Thoracic aorta (tissue), 2 donors: Measurements from ENCODE around the gene C21orf91. TPM values are rescaled to one million over a fixed set of nuclear protein-coding genes. Genes with fewer than 3 reads are reported as not detected.

Experiments used
- ATAC-seq: fragments of 150-250 bp; one replicate; pipeline ENCODE4 v1.8.0; 2017; ENCODE audit warnings: low read depth; ENCODE audit not compliant: insufficient number of reproducible peaks, low FRiP score
- DNase-seq: peaks from one replicate; pipeline ENCODE4 v3.0.0-alpha.2; 2020; ENCODE audit warnings: low spot score
- H3K27ac ChIP-seq, 2 donors: fragments of 200-600 bp; sonication (generic); 1 replicate in 1 of 2; 2 replicates in 1 of 2; pipeline ENCODE4 v1.5.1; 2016; ENCODE audit warnings: mild to moderate bottlenecking in 2 of 2, moderate library complexity in 2 of 2
- H3K27me3 ChIP-seq: fragments of 200-600 bp; sonication (generic); replicated peaks from 2 replicates; pipeline ENCODE4 v1.6.0; 2016; ENCODE audit warnings: mild to moderate bottlenecking; ENCODE audit not compliant: insufficient read depth
- H3K36me3 ChIP-seq: fragments of 200-600 bp; sonication (generic); one replicate; pipeline ENCODE4 v1.5.1; 2016
- H3K4me1 ChIP-seq, 2 donors: fragments of 200-600 bp; sonication (generic); 1 replicate in 1 of 2; 2 replicates in 1 of 2; pipeline versions ENCODE4 v1.5.1 to v1.6.0; 2016; ENCODE audit warnings: low read depth in 2 of 2, mild to moderate bottlenecking in 1 of 2; ENCODE audit not compliant: control insufficient read depth in 1 of 2
- H3K4me3 ChIP-seq: fragments of 200-600 bp; sonication (generic); 2 replicates; pipeline ENCODE4 v1.5.1; 2016; ENCODE audit warnings: mild to moderate bottlenecking
- H3K9me3 ChIP-seq: fragments of 200-600 bp; sonication (generic); 2 replicates; pipeline ENCODE4 v1.5.1; 2016
- total RNA-seq, 2 donors: library from RNA; depleted of rRNA; stranded (reverse); fragments of >200 nt; gene quantifications; one replicate each; pipeline versions ENCODE4 v1.1.0 to v1.2.3, GENCODE V29; 2016
- TF ChIP-seq, protein P1 (sequence below): fragments of 200-600 bp; sonication (generic); IDR thresholded peaks from one replicate; pipeline ENCODE4 v1.5.1; 2019; ENCODE audit warnings: antibody characterized with exemption

C21orf91 gene
- total RNA-seq, 2 donors from 2014 or later = 5.7 to 6.9 TPM

DNA sequence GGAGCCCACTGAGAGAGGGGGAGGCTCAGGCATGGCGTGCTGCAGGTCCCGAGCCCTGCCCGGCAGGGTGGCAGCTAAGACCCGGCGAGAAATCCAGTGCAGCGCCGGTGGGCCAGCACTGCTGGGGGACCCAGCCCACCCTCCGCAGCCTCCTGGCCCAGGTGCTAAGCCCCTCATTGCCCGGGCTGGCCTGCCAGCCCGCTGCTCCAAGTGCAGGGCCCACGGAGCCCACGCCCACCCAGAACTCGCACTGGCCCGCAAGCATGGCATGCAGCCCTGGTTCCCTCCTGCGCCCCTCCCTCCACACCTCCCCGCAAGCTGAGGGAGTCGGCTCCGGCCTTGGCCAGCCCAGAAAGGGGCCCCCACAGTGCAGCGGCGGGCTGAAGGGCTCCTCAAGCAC is 61.5 kb downstream of the C21orf91 start:
- DNase-seq = no peak
- TF ChIP-seq, protein P1, sequence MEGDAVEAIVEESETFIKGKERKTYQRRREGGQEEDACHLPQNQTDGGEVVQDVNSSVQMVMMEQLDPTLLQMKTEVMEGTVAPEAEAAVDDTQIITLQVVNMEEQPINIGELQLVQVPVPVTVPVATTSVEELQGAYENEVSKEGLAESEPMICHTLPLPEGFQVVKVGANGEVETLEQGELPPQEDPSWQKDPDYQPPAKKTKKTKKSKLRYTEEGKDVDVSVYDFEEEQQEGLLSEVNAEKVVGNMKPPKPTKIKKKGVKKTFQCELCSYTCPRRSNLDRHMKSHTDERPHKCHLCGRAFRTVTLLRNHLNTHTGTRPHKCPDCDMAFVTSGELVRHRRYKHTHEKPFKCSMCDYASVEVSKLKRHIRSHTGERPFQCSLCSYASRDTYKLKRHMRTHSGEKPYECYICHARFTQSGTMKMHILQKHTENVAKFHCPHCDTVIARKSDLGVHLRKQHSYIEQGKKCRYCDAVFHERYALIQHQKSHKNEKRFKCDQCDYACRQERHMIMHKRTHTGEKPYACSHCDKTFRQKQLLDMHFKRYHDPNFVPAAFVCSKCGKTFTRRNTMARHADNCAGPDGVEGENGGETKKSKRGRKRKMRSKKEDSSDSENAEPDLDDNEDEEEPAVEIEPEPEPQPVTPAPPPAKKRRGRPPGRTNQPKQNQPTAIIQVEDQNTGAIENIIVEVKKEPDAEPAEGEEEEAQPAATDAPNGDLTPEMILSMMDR = no peak
- H3K27me3 ChIP-seq = no peaks in the 10 kb centered on the region
- no peak overlapping the region for H3K27ac ChIP-seq
- H3K4me1 ChIP-seq = no peaks in the 10 kb centered on the region
- H3K9me3 ChIP-seq = no peaks in the 10 kb centered on the region
- H3K4me3 ChIP-seq = no peak overlapping the region
- no peaks in the 10 kb centered on the region for H3K36me3 ChIP-seq
- ATAC-seq = no peak

DNA sequence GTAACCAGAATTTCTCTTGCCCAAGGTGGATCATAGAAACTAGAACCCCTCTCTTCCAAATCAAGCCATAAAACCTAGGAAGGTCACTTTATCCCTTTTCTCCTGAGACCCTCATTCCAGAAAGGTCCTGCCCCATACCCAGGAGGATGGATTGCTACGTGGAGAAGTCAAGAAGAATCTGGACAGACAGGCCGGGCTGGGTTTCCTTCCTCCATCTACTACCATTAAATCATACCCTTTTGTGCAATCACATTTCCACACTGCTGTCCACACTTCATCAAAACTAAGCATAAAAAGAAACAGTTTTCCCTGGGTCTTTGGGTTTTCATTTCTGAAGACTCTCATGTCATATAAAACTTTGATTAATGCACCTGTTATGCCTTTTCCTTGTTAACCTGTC is 65.4 kb downstream of the C21orf91 start:
- H3K4me3 ChIP-seq = no peak overlapping the region

DNA sequence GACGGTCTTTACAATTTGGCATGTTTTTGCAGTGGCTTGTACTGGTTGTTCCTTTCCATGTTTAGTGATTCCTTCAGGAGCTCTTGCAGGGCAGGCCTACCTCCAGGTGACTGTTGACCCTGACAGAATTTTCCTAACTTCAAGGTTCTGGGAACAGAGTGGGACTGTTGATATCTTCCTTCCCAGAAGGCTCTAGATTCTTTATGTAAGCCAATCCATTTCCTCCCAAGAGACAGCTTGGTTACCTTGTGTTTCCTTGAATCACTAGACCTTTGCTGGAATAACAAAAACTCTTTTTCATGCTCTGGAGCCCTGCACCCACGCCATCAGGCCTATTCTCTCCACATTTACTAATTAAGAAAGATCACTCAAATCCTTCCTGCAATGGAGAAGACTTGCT is 67.0 kb downstream of the C21orf91 start:
- no peaks in the 10 kb centered on the region for H3K4me1 ChIP-seq
- H3K27me3 ChIP-seq = no peaks in the 10 kb centered on the region
- H3K27ac ChIP-seq = no peak overlapping the region
- TF ChIP-seq, protein P1 = no peak
- no peak overlapping the region for H3K4me3 ChIP-seq
- H3K9me3 ChIP-seq = no peaks in the 10 kb centered on the region
- DNase-seq (no peak), ATAC-seq (no peak)
- no peaks in the 10 kb centered on the region for H3K36me3 ChIP-seq

More for the DNA sequence above, 65.4 kb downstream of the C21orf91 start:
- Histone ChIP-seq H3K27ac (no peak overlapping the region), H3K4me1 (no peaks in the 10 kb centered on the region), H3K27me3 (no peaks in the 10 kb centered on the region), H3K36me3 (no peaks in the 10 kb centered on the region), H3K9me3 (no peaks in the 10 kb centered on the region)
- TF ChIP-seq, protein P1 = no peak
- DNase-seq = no peak
- no peak for ATAC-seq

DNA sequence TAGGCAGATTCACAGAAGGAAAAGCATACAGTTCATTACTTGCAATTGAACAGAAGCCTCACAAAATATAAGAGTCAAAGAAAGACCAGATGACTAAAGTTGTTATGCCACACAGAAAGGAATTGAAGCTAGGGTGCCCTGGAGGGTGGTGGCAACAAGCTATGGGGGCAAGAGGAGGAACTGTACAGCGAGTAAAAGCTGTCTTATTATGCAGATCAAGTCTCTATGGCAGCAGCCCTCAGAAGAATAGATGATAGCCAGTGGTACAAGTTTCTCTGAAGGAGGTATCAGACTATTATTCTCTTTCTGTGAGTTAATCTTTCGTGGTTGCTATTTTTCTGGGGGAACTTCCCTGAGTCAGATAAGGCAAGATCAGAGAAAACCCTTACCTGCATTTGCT is 72.2 kb downstream of the C21orf91 start:
- ATAC-seq = no peak
- Histone ChIP-seq H3K9me3 (no peaks in the 10 kb centered on the region), H3K27me3 (no peaks in the 10 kb centered on the region), H3K36me3 (no peaks in the 10 kb centered on the region), H3K4me1 (no peaks in the 10 kb centered on the region), H3K27ac (no peak overlapping the region), H3K4me3 (no peak overlapping the region)
- DNase-seq = no peak
- TF ChIP-seq, protein P1 = no peak

DNA sequence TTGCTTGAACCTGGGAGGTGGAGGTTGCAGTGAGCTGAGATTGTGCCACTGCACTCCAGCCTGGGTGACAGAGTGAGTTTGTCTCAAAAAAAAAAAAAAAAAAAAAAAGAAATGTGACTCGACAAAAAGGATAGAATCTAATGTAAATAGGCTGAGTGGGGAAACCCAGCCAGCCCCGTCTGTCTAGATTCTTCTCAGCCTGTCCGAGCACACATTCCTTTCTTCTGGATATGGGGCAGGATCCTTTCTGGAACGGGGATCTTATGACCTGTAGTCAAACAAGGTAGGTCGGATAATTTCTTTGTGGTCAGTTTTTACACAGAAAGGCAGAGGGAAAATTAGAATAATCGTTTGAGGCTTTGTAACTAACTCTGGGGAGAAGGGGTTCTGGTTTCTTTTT is 74.1 kb downstream of the C21orf91 start:
- no peak overlapping the region for H3K27ac ChIP-seq
- no peak for DNase-seq
- TF ChIP-seq, protein P1 = no peak
- ATAC-seq = no peak
- H3K9me3 ChIP-seq = no peaks in the 10 kb centered on the region
- H3K4me1 ChIP-seq = no peaks in the 10 kb centered on the region
- no peaks in the 10 kb centered on the region for H3K36me3 ChIP-seq
- no peak overlapping the region for H3K4me3 ChIP-seq
- H3K27me3 ChIP-seq = no peaks in the 10 kb centered on the region
